ENCODE measurements around the gene CTSH. TPM values are rescaled to one million over a fixed set of nuclear protein-coding genes. Genes with fewer than 3 reads are reported as not detected.
A peak's percentile ranks its signal among the peaks of the same experiment; 100 is the strongest.
"Not testable (repeated sequence)": the region's sequence is repeated elsewhere in the genome, so short reads cannot be mapped to it uniquely, and the experiment has no call there.

The CTSH gene
- total and polyA plus RNA-seq, 12 donors: 26.4 to 122 (median 62.5) TPM

- Histone ChIP-seq H3K27ac (no peak overlapping the region), H3K27me3 (no peaks in the 10 kb centered on the region), H3K4me3 (no peak overlapping the region), H3K36me3 (peaks cover 0 to 100% (median 29%) of the 10 kb centered on the region in 9 donors), H3K4me1 (peaks cover 2 to 63% (median 32%) of the 10 kb centered on the region in 9 donors), H3K9me3 (no peaks in the 10 kb centered on the region)
- ATAC-seq (no peak), DNase-seq (no peak)
- peak in 6 of 9 donors; percentile 12 to 35 (median 30) for TF ChIP-seq CTCF (IDR thresholded peaks at IDR 0.05)
- intact Hi-C loops (cut with DNase I): loop anchor here in 2 of 10 donors (5.0 to 10.0 kb wide), 2 partner anchors 275 to 277 kb away; no protein-coding TSS in a partner anchor
- 46 to 64% methylated on average over 3 of the region's 3 CpGs for WGBS, 2 donors
Observed at GRCh38 chr15:78907577-78907976, 37.3 kb downstream of the CTSH start.

GRCh38 chr15:78906316-78906620, 38.6 kb downstream of the CTSH start:
- ATAC-seq (peak in 6 of 8 donors; percentile 15 to 75 (median 46)), DNase-seq (no peak)
- H3K27me3 ChIP-seq: no peaks in the 10 kb centered on the region
- H3K4me3 ChIP-seq: no peak overlapping the region
- no peaks in the 10 kb centered on the region for H3K9me3 ChIP-seq
- peaks cover 0 to 100% (median 40%) of the 10 kb centered on the region in 9 donors for H3K36me3 ChIP-seq
- WGBS, 2 donors: 40 to 53% methylated on average over 2 of the region's 2 CpGs
- peaks cover 2 to 68% (median 38%) of the 10 kb centered on the region in 9 donors for H3K4me1 ChIP-seq
- intact Hi-C loops (cut with DNase I): loop anchor here in 2 of 10 donors (5.0 to 10.0 kb wide), 2 partner anchors 276 to 279 kb away; no protein-coding TSS in a partner anchor
- no peak for TF ChIP-seq CTCF (IDR thresholded peaks at IDR 0.05)
- peak overlapping the region in 1 of 10 donors; percentile 19 for H3K27ac ChIP-seq

- H3K4me1 ChIP-seq: peaks cover 2 to 63% (median 38%) of the 10 kb centered on the region in 9 donors
- peak overlapping the region in 1 of 10 donors; percentile 15 for H3K27ac ChIP-seq
- no peak overlapping the region for H3K4me3 ChIP-seq
- intact Hi-C loops (cut with DNase I): loop anchor here in 2 of 10 donors (5.0 to 10.0 kb wide), 2 partner anchors 278 to 280 kb away; no protein-coding TSS in a partner anchor
- no peaks in the 10 kb centered on the region for H3K27me3 ChIP-seq
- no peak for ATAC-seq
- 72 to 75% methylated on average over 6 of the region's 6 CpGs for WGBS, 2 donors
- TF ChIP-seq CTCF (IDR thresholded peaks at IDR 0.05): no peak
- no peak for DNase-seq
- H3K36me3 ChIP-seq: peaks cover 0 to 100% (median 46%) of the 10 kb centered on the region in 9 donors
- H3K9me3 ChIP-seq: no peaks in the 10 kb centered on the region
Observed at GRCh38 chr15:78904599-78905358, 40.1 kb downstream of the CTSH start.

GRCh38 chr15:78902281-78903032, 42.4 kb downstream of the CTSH start:
- not testable (repeated sequence) for ATAC-seq, H3K9me3 ChIP-seq, H3K4me3 ChIP-seq, DNase-seq, H3K27me3 ChIP-seq
- H3K36me3 ChIP-seq: peaks cover 0 to 100% (median 61%) of the 10 kb centered on the region in 9 donors
- WGBS, 2 donors: 54 to 63% methylated on average over 13 of the region's 13 CpGs
- H3K4me1 ChIP-seq: peaks cover 2 to 51% (median 38%) of the 10 kb centered on the region in 9 donors
- H3K27ac ChIP-seq: peak overlapping the region in 2 of 10 donors; percentile 15 to 19
- intact Hi-C loops (cut with DNase I): loop anchor here in 1 of 10 donors (10.0 kb wide), 1 partner anchor 282 kb away; no protein-coding TSS in a partner anchor

GRCh38 chr15:78900819-78901533, 43.9 kb downstream of the CTSH start:
- intact Hi-C loops (cut with DNase I): loop anchor here in 1 of 10 donors (10.0 kb wide), 1 partner anchor 284 kb away; no protein-coding TSS in a partner anchor
- WGBS, 2 donors: 96 to 97% methylated on average over 14 of the region's 14 CpGs
- DNase-seq: not testable (repeated sequence)

More at GRCh38 chr15:78900819-78901533, 43.9 kb downstream of the CTSH start:
- ATAC-seq, H3K27ac ChIP-seq, H3K4me3 ChIP-seq, H3K27me3 ChIP-seq, H3K9me3 ChIP-seq: not testable (repeated sequence)
- peaks cover 2 to 39% (median 26%) of the 10 kb centered on the region in 9 donors for H3K4me1 ChIP-seq
- H3K36me3 ChIP-seq: peaks cover 0 to 100% (median 55%) of the 10 kb centered on the region in 9 donors
